Activated CD4-positive, alpha-beta T cell treated with anti-CD3 and anti-CD28 coated beads, Interleukin-2, amount 50 U/mL, for 1 hour (primary cell): ENCODE data around the gene STYXL1.
A peak's percentile ranks its signal among the peaks of the same experiment; 100 is the strongest.
"Not testable (repeated sequence)": the region's sequence is repeated elsewhere in the genome, so short reads cannot be mapped to it uniquely, and the experiment has no call there.

Source experiments
- DNase-seq: peaks from one replicate; pipeline ENCODE4 v3.0.0-alpha.2; 2020

The STYXL1 gene

GRCh38 chr7:76047811-76048667 lies at the start of gene STYXL1, which contains the start of gene MDH2:
TSS of gene STYXL1 (minus strand) at chr7:76048000. CDS start at chr7:76030523, 17,477 bp downstream.
TSS of gene MDH2 (plus strand) at chr7:76048106. CDS start at chr7:76048161, 55 bp downstream.
- peak; percentile 79 for DNase-seq

GRCh38 chr7:76095908-76096307 lies 48.1 kb upstream of the STYXL1 start:
- DNase-seq: no peak

GRCh38 chr7:76094326-76094725 lies 46.5 kb upstream of the STYXL1 start:
- not testable (repeated sequence) for DNase-seq

GRCh38 chr7:76093531-76093930 lies 45.7 kb upstream of the STYXL1 start:
- not testable (repeated sequence) for DNase-seq

- DNase-seq: no peak
Measured at GRCh38 chr7:76091506-76091905, 43.7 kb upstream of the STYXL1 start.

GRCh38 chr7:76089865-76090475 lies 42.2 kb upstream of the STYXL1 start:
- no peak for DNase-seq

- DNase-seq: not testable (repeated sequence)
Measured at GRCh38 chr7:76087362-76087791, 39.6 kb upstream of the STYXL1 start.

- no peak for DNase-seq
Measured at GRCh38 chr7:76086070-76086469, 38.3 kb upstream of the STYXL1 start.

GRCh38 chr7:76084115-76084514 lies 36.3 kb upstream of the STYXL1 start:
- DNase-seq: not testable (repeated sequence)

GRCh38 chr7:76080204-76080603 lies 32.4 kb upstream of the STYXL1 start:
- no peak for DNase-seq

GRCh38 chr7:76077435-76077834 lies 29.6 kb upstream of the STYXL1 start:
- DNase-seq: no peak

- DNase-seq: no peak
Measured at GRCh38 chr7:76076995-76077394, 29.2 kb upstream of the STYXL1 start.

- DNase-seq: no peak
Measured at GRCh38 chr7:76074972-76075370, 27.2 kb upstream of the STYXL1 start.

- no peak for DNase-seq
Measured at GRCh38 chr7:76074306-76074971, 26.6 kb upstream of the STYXL1 start.

GRCh38 chr7:76073335-76073990 lies 25.7 kb upstream of the STYXL1 start:
- DNase-seq: no peak

GRCh38 chr7:76072243-76073148 lies 24.7 kb upstream of the STYXL1 start:
- no peak for DNase-seq

GRCh38 chr7:76071316-76072242 lies 23.8 kb upstream of the STYXL1 start:
- DNase-seq: no peak

GRCh38 chr7:76069238-76069638 lies 21.4 kb upstream of the STYXL1 start:
- DNase-seq: no peak

GRCh38 chr7:76066716-76067503 lies 19.1 kb upstream of the STYXL1 start:
- DNase-seq: no peak
